ENCODE measurements around the gene UQCC2.

Gene UQCC2

GRCh38 chr6:33692078-33692759, 19.3 kb downstream of the UQCC2 start:
- no peak for TF ChIP-seq POLR2AphosphoS5 (IDR thresholded peaks at IDR 0.05; ENCODE audit: low read depth)
- no peak for TF ChIP-seq REST (IDR thresholded peaks at IDR 0.05; ENCODE audit: insufficient replicate concordance, low read depth)
- no peak for TF ChIP-seq SPI1 (IDR thresholded peaks at IDR 0.05; ENCODE audit: borderline replicate concordance, low read depth)
- TF ChIP-seq, protein P1, sequence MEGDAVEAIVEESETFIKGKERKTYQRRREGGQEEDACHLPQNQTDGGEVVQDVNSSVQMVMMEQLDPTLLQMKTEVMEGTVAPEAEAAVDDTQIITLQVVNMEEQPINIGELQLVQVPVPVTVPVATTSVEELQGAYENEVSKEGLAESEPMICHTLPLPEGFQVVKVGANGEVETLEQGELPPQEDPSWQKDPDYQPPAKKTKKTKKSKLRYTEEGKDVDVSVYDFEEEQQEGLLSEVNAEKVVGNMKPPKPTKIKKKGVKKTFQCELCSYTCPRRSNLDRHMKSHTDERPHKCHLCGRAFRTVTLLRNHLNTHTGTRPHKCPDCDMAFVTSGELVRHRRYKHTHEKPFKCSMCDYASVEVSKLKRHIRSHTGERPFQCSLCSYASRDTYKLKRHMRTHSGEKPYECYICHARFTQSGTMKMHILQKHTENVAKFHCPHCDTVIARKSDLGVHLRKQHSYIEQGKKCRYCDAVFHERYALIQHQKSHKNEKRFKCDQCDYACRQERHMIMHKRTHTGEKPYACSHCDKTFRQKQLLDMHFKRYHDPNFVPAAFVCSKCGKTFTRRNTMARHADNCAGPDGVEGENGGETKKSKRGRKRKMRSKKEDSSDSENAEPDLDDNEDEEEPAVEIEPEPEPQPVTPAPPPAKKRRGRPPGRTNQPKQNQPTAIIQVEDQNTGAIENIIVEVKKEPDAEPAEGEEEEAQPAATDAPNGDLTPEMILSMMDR (IDR thresholded peaks at IDR 0.05; ENCODE audit: insufficient read depth, low read length), result no peak
- TF ChIP-seq GABPA (IDR thresholded peaks at IDR 0.05; ENCODE audit: low read depth), result no peak
- Histone ChIP-seq H3K27ac (replicated peaks) (no peak overlapping the region), H3K4me3 (replicated peaks; ENCODE audit: insufficient read depth, low read length) (no peak overlapping the region), H3K27me3 (ENCODE audit: insufficient read depth, poor library complexity, severe bottlenecking) (no peaks in the 10 kb centered on the region)
- no peak for DNase-seq (ENCODE audit: low read depth in 1 of 2, low spot score in 1 of 2)

DNA sequence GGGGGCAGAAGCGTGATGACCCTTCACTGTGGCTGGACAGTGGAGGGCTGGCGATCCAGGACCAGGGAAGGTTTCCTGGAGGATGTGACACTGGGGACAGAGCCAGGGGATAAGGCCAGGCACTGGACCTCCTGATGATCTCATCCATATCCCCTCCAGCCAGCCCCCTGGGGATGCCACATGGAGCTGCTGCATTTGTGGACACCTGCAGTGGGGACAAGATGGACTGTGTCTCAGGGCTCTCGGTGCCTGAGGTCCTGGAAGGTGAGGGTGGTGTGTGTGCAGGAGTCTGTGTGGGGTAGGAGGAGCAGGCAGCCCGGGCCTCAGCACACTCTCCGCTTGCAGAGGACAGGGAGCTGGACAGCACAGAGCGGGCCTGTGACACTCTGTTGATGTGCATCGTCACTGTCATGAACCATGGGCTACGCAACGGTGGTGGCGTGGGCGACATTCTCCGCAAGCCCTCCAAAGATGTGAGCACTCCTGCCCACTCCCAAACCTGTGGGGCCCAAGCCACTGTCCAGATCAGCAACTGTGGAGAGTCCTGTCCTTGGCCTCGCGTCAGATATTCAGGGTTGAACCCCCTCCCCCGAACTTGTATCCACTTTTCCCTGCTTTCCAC, 19.9 kb downstream of the UQCC2 start:
- no peaks in the 10 kb centered on the region for H3K27me3 ChIP-seq (ENCODE audit: insufficient read depth, poor library complexity, severe bottlenecking)
- TF ChIP-seq POLR2AphosphoS5 (IDR thresholded peaks at IDR 0.05; ENCODE audit: low read depth), result no peak
- no peak for TF ChIP-seq SPI1 (IDR thresholded peaks at IDR 0.05; ENCODE audit: borderline replicate concordance, low read depth)
- TF ChIP-seq GABPA (IDR thresholded peaks at IDR 0.05; ENCODE audit: low read depth), result no peak
- TF ChIP-seq, protein P1 (IDR thresholded peaks at IDR 0.05; ENCODE audit: insufficient read depth, low read length), result no peak
- TF ChIP-seq REST (IDR thresholded peaks at IDR 0.05; ENCODE audit: insufficient replicate concordance, low read depth), result no peak
- no peak overlapping the region for H3K27ac ChIP-seq (replicated peaks)
- DNase-seq (ENCODE audit: low read depth in 1 of 2, low spot score in 1 of 2), result no peak
- no peak overlapping the region for H3K4me3 ChIP-seq (replicated peaks; ENCODE audit: insufficient read depth, low read length)

GRCh38 chr6:33690766-33691165, 20.7 kb downstream of the UQCC2 start:
- no peaks in the 10 kb centered on the region for H3K27me3 ChIP-seq (ENCODE audit: insufficient read depth, poor library complexity, severe bottlenecking)
- DNase-seq (ENCODE audit: low read depth in 1 of 2, low spot score in 1 of 2), result no peak
- no peak for TF ChIP-seq GABPA (IDR thresholded peaks at IDR 0.05; ENCODE audit: low read depth)
- no peak for TF ChIP-seq SPI1 (IDR thresholded peaks at IDR 0.05; ENCODE audit: borderline replicate concordance, low read depth)
- TF ChIP-seq, protein P1 (IDR thresholded peaks at IDR 0.05; ENCODE audit: insufficient read depth, low read length), result no peak
- no peak for TF ChIP-seq REST (IDR thresholded peaks at IDR 0.05; ENCODE audit: insufficient replicate concordance, low read depth)
- TF ChIP-seq POLR2AphosphoS5 (IDR thresholded peaks at IDR 0.05; ENCODE audit: low read depth), result no peak
- H3K4me3 ChIP-seq (replicated peaks; ENCODE audit: insufficient read depth, low read length), result no peak overlapping the region
- no peak overlapping the region for H3K27ac ChIP-seq (replicated peaks)

Data from HL-60 (cell line).